AG10803 (cell line): Measurements from ENCODE around the gene DDX1.

ENCODE experiments used
- DNase-seq: peaks from one replicate; pipeline ENCODE4 v3.0.0; 2010; ENCODE audit warnings: low read depth
- H3K4me3 ChIP-seq: 2 replicates; pipeline ENCODE4 v1.5.1; 2011; ENCODE audit warnings: mild to moderate bottlenecking, low read length, control low read depth
- CTCF ChIP-seq: conservative IDR thresholded peaks from 2 replicates; pipeline ENCODE4 v1.5.1; 2011; ENCODE audit warnings: mild to moderate bottlenecking, low read length, control low read depth, inconsistent platforms

DDX1 gene

GRCh38 chr2:15671842-15672815, 80.5 kb downstream of the DDX1 start:
- TF ChIP-seq CTCF = no peak
- no peak overlapping the region for H3K4me3 ChIP-seq
- no peak for DNase-seq

DNA sequence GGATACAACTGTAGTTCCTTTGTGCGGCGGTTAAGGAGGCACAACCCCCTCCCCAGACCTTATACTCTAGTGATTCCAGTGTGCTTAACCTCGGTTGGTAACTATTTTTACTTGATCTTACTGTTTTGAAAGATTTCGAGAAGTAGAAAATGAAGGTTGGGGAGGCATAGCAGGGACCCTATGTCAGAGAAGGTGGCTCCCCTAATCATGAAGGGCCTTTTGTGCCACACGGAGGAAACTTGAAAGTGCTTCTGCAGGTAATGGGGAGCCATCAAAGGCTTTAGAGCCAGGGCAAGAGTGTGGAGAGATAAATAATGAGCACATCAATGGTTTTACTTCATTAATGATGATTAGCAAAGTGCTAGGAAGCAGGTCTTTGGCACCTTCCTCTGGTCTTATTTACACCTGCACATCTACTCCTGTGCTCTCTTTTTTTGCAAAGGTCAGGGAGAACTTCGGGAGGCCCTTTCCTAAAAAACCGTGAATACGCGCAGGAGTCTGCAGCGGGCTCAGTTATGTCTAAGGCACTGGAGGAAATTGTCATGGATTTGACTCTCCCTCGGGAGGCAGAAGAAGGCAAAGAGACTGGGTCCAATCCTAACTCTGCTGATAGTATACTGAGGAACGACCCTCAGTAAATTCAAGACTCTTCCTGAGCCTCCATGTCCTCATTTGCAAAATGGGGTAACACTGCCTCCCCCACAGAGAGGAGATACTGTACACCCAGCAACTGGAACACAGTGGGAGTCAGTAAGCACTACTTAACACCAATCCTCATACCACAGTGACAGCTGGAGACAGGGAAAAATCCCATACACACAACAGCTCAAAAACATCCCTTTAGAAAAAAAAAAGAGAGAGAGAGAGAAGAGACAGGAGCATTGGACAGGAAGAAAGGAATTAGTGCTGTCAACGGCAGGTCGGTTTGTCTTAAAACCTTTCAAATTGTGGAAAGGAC, 81.6 kb downstream of the DDX1 start:
- H3K4me3 ChIP-seq = no peak overlapping the region
- DNase-seq = no peak
- no peak for TF ChIP-seq CTCF

GRCh38 chr2:15673919-15674636, 82.4 kb downstream of the DDX1 start:
- no peak for TF ChIP-seq CTCF
- no peak overlapping the region for H3K4me3 ChIP-seq
- DNase-seq = peak; percentile 36

GRCh38 chr2:15674637-15675455, 83.2 kb downstream of the DDX1 start:
- DNase-seq = peak; percentile 12
- TF ChIP-seq CTCF = no peak
- H3K4me3 ChIP-seq = no peak overlapping the region

GRCh38 chr2:15675456-15676195, 84.0 kb downstream of the DDX1 start:
- peak; percentile 22 for DNase-seq
- TF ChIP-seq CTCF = no peak

More at GRCh38 chr2:15675456-15676195, 84.0 kb downstream of the DDX1 start:
- no peak overlapping the region for H3K4me3 ChIP-seq
